ENCODE data around the gene RAD51B. TPM values are rescaled to one million over a fixed set of nuclear protein-coding genes. Genes with fewer than 3 reads are reported as not detected.

The RAD51B gene
- total RNA-seq, 1 experiment from 2014 or later, result 20.0 TPM

DNA sequence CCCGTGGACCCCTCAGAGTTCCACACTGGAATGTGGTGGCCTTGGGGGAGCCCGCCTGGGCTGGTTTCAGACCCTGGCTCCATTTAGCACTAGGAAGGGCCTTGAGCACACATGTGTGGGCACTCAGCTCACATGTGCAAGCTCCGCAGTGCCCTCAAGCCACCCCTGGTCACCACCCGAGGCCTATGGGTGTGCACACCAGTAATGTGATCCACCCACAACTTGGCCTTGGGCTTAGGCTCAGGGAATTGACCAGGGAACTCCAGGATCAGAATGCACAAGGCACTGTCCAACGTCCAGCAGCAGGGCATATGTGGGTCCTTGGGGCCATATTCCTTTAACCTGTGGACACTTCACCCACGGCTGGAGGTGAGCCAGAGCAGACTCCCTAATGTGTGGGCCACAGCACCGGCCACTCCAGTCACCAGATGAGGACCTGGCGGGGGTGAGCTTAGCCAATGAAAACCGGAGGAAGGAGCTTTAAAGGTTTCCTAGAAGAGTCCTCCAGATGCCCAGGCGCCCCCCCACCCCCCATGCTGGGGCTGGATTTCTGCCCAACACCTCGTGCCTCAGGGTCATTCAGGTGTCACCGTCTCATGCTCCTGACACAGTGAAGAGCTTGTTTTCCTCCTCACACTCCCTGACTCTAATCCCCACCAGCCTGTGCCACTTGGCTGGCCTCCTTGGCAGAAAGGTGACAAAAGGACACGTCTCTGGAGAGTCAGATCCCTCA lies 764.1 kb downstream of the RAD51B start:
- Histone ChIP-seq H3K36me3 (ENCODE audit: control insufficient read depth in 1 of 2, insufficient read depth in 2 of 2, low read length in 2 of 2) (no peaks in the 10 kb centered on the region), H3K27ac (ENCODE audit: low read depth, low read length) (peak overlapping the region; percentile 6; the same call in 1 of the 2 replicates), H3K4me3 (replicated peaks in 1 of 2; ENCODE audit: low read depth in 1 of 2, low read length in 2 of 2) (no peak overlapping the region), H3K27me3 (ENCODE audit: insufficient read depth, low read length) (no peaks in the 10 kb centered on the region), H3K9me2 (ENCODE audit: insufficient read depth) (no peaks in the 10 kb centered on the region), H3K4me2 (ENCODE audit: low read length) (peak overlapping the region; percentile 30; the same call in 1 of the 2 replicates), H3K9me3 (ENCODE audit: control insufficient read depth in 1 of 2, insufficient read depth in 1 of 2, low read depth in 1 of 2, low read length in 2 of 2) (no peaks in the 10 kb centered on the region), H2AFZ (ENCODE audit: low read depth, low read length, poor library complexity, severe bottlenecking) (no peak overlapping the region), H4K20me1 (ENCODE audit: insufficient read depth) (no peaks in the 10 kb centered on the region), H3K9ac (ENCODE audit: low read length) (peak overlapping the region; percentile 14; the same call in 1 of the 2 replicates), H3K79me2 (ENCODE audit: insufficient read depth, low read length) (no peaks in the 10 kb centered on the region), H3K4me1 (ENCODE audit: control insufficient read depth in 1 of 2, insufficient read depth in 2 of 2, low read length in 2 of 2) (peaks cover 60 to 65% of the 10 kb centered on the region in 2 experiments)
- ChIA-PET CTCF (no interaction called here), RAD21 (ENCODE audit: low non-redundant PET in 1 of 2, low total read pairs in 2 of 2, uncharacterized antibody in 2 of 2, unreplicated experiment in 2 of 2) (interaction anchor here in 1 of 2 experiments (0.7 kb wide), 1 partner anchor 125 kb away, joined by 3 read pairs; no protein-coding TSS in a partner anchor), POLR2A (interaction anchor here (1.0 to 1.5 kb wide), 3 partner anchors 15 to 206 kb away, joined by 3 read pairs; no protein-coding TSS in a partner anchor)
- intact Hi-C loops (cut with micrococcal nuclease), result no loop called here
- TF ChIP-seq MAX (IDR thresholded peaks at IDR 0.05) (no peak), POLR2A (IDR thresholded peaks at IDR 0.05; ENCODE audit: borderline replicate concordance, extremely low read depth, insufficient read depth, insufficient read length) (no peak), FOSL1 (IDR thresholded peaks at IDR 0.05; ENCODE audit: low read depth) (no peak), SRF (IDR thresholded peaks at IDR 0.05; ENCODE audit: low read depth) (no peak), CBX3 (IDR thresholded peaks at IDR 0.05; ENCODE audit: low read depth) (no peak), EGR1 (IDR thresholded peaks at IDR 0.05; ENCODE audit: low read depth) (no peak), CEBPB (IDR thresholded peaks at IDR 0.05; ENCODE audit: low read depth) (no peak), ZBTB33 (IDR thresholded peaks at IDR 0.05; ENCODE audit: extremely low read depth, insufficient replicate concordance, low read length) (no peak), EZH2phosphoT487 (IDR thresholded peaks at IDR 0.05; ENCODE audit: borderline replicate concordance) (no peak), ATF3 (IDR thresholded peaks at IDR 0.05) (no peak), ZFX (IDR thresholded peaks at IDR 0.05) (no peak; the same call in 1 of the 2 replicates), TCF7L2 (IDR thresholded peaks at IDR 0.05; ENCODE audit: borderline replicate concordance, extremely low read depth, insufficient read depth, insufficient read length) (no peak)
- TF ChIP-seq, protein P1, sequence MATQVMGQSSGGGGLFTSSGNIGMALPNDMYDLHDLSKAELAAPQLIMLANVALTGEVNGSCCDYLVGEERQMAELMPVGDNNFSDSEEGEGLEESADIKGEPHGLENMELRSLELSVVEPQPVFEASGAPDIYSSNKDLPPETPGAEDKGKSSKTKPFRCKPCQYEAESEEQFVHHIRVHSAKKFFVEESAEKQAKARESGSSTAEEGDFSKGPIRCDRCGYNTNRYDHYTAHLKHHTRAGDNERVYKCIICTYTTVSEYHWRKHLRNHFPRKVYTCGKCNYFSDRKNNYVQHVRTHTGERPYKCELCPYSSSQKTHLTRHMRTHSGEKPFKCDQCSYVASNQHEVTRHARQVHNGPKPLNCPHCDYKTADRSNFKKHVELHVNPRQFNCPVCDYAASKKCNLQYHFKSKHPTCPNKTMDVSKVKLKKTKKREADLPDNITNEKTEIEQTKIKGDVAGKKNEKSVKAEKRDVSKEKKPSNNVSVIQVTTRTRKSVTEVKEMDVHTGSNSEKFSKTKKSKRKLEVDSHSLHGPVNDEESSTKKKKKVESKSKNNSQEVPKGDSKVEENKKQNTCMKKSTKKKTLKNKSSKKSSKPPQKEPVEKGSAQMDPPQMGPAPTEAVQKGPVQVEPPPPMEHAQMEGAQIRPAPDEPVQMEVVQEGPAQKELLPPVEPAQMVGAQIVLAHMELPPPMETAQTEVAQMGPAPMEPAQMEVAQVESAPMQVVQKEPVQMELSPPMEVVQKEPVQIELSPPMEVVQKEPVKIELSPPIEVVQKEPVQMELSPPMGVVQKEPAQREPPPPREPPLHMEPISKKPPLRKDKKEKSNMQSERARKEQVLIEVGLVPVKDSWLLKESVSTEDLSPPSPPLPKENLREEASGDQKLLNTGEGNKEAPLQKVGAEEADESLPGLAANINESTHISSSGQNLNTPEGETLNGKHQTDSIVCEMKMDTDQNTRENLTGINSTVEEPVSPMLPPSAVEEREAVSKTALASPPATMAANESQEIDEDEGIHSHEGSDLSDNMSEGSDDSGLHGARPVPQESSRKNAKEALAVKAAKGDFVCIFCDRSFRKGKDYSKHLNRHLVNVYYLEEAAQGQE (IDR thresholded peaks at IDR 0.05; ENCODE audit: low read depth), result no peak
- ATAC-seq (peak; percentile 37), DNase-seq (ENCODE audit: low read depth, low spot score) (no peak)
- BruUV-seq (replicated peaks), result no TSS peak

Data from HCT116 (cell line).